ENCODE results near the gene S100A10. TPM values are rescaled to one million over a fixed set of nuclear protein-coding genes. Genes with fewer than 3 reads are reported as not detected.

S100A10 gene
- total and polyA plus RNA-seq, 2 of the 4 experiments (the other 2 are of a cell fraction) = 86.0 to 277 TPM

- H3K9me3 ChIP-seq (ENCODE audit: control insufficient read depth, insufficient read depth, low read length) = no peaks in the 10 kb centered on the region
- no CpG with 5 or more reads among the region's 4 CpGs for WGBS, 2 experiments (ENCODE audit: extremely low coverage in 2 of 2, insufficient read length in 1 of 2)
- H2AK5ac ChIP-seq (ENCODE audit: low read depth, low read length) = no peak overlapping the region
- ChIA-PET CTCF (interaction anchor here (1.0 kb wide), 1 partner anchor 16 kb away, joined by 3 read pairs; no protein-coding TSS in a partner anchor), POLR2A (ENCODE audit: unreplicated experiment) (no interaction called here)
- H3K14ac ChIP-seq (replicated peaks; ENCODE audit: low read depth, low read length) = no peak overlapping the region
- H3K79me1 ChIP-seq (ENCODE audit: low read depth in 1 of 2, low read length in 2 of 2) = no peaks in the 10 kb centered on the region
- H2BK5ac ChIP-seq (ENCODE audit: low read depth, low read length, poor library complexity, severe bottlenecking) = no peak overlapping the region
- no peak overlapping the region for H3K4ac ChIP-seq (ENCODE audit: low read depth, low read length)
- dilution Hi-C loops (cut with HindIII; ENCODE audit: low sequenced_read_pairs, unreplicated experiment) = loop anchor here (25.0 kb wide), 1 partner anchor 106 kb away; the partner anchor contains the start of gene THEM4
- H3K27me3 ChIP-seq (ENCODE audit: control insufficient read depth, insufficient read depth, low read length) = peaks cover 43% of the 10 kb centered on the region
- no TSS peak for BruUV-seq (replicated peaks)
- no peak overlapping the region for H3K9ac ChIP-seq (ENCODE audit: low read depth, low read length)
- H2AK9ac ChIP-seq (replicated peaks; ENCODE audit: low read depth, low read length, poor library complexity) = no peak overlapping the region
- no peak overlapping the region for H2AFZ ChIP-seq (replicated peaks; ENCODE audit: low read length, poor library complexity)
- H3K18ac ChIP-seq (ENCODE audit: low read depth, low read length) = no peak overlapping the region
- H2BK15ac ChIP-seq (ENCODE audit: low read depth, low read length) = no peak overlapping the region
- no peak overlapping the region for H2BK20ac ChIP-seq (ENCODE audit: low read depth, low read length)
- H3K4me1 ChIP-seq (ENCODE audit: control insufficient read depth, insufficient read depth, low read length) = no peaks in the 10 kb centered on the region
- no peak overlapping the region for H3K27ac ChIP-seq (ENCODE audit: insufficient read depth, low read length)
- no peak for DNase-seq
- H3K4me2 ChIP-seq (ENCODE audit: low read depth, low read length) = no peak overlapping the region
- H4K8ac ChIP-seq (ENCODE audit: low read depth in 2 of 2, low read length in 2 of 2) = no peak overlapping the region
- intact Hi-C loops (cut with micrococcal nuclease) = no loop called here
- no peak overlapping the region for H3K23ac ChIP-seq (ENCODE audit: low read depth, low read length)
- H4K20me1 ChIP-seq (ENCODE audit: insufficient read depth, low read length) = no peaks in the 10 kb centered on the region
- H2BK120ac ChIP-seq (ENCODE audit: low read depth, low read length) = no peak overlapping the region
- no peak overlapping the region for H3K56ac ChIP-seq (ENCODE audit: extremely low read depth, insufficient read depth, low read length)
- no peak for ATAC-seq (ENCODE audit: low read depth)
- H3K9me1 ChIP-seq (ENCODE audit: insufficient read depth, low read length) = 0 out of 2 replicates have a peak, but pooled peaks cover 2% of the 10 kb centered on the region
- no peaks in the 10 kb centered on the region for H3K36me3 ChIP-seq (ENCODE audit: control insufficient read depth, insufficient read depth, low read length)
- in situ Hi-C loops (cut with MboI; ENCODE audit: low sequenced_read_pairs) = no loop called here
- no peak overlapping the region for H4K91ac ChIP-seq (ENCODE audit: insufficient read depth, low read depth, low read length)
- TF ChIP-seq ELK1 (IDR thresholded peaks at IDR 0.05; ENCODE audit: borderline replicate concordance, low read depth, low read length) (no peak), CTCF (conservative IDR thresholded peaks at IDR 0.05; ENCODE audit: low read depth, low read length) (peak; percentile 45), MAFK (IDR thresholded peaks at IDR 0.05; ENCODE audit: low read depth, low read length) (no peak), BHLHE40 (IDR thresholded peaks at IDR 0.05; ENCODE audit: low read depth, low read length) (no peak)
- H4K5ac ChIP-seq (ENCODE audit: low read depth, low read length) = no peak overlapping the region
- no peak overlapping the region for H3K4me3 ChIP-seq (ENCODE audit: insufficient read depth, low read depth, low read length)
Observed at GRCh38 chr1:152018537-152018936, 24.9 kb upstream of the S100A10 start.

Data from IMR-90 (cell line).